HUES48 (cell line): ENCODE measurements around the gene USP7.
A peak's percentile ranks its signal among the peaks of the same experiment; 100 is the strongest.

Source experiments
- H3K27ac ChIP-seq: one replicate; pipeline ENCODE4 v1.7.0; 2013; ENCODE audit warnings: low read depth, low read length, inconsistent platforms
- H3K27me3 ChIP-seq: 2 replicates; pipeline ENCODE4 v1.6.1; 2013; ENCODE audit warnings: mild to moderate bottlenecking, low read length; ENCODE audit not compliant: control insufficient read depth, insufficient read depth
- H3K36me3 ChIP-seq: 2 replicates; pipeline ENCODE4 v1.6.1; 2013; ENCODE audit warnings: low read length; ENCODE audit not compliant: control insufficient read depth, insufficient read depth
- H3K4me1 ChIP-seq: 2 replicates; pipeline ENCODE4 v1.6.1; 2013; ENCODE audit warnings: mild to moderate bottlenecking, low read length; ENCODE audit not compliant: control insufficient read depth, insufficient read depth
- H3K4me3 ChIP-seq: 2 replicates; pipeline ENCODE4 v1.5.1; 2013; ENCODE audit warnings: mild to moderate bottlenecking, low read depth, low read length
- H3K9ac ChIP-seq: 2 replicates; pipeline ENCODE4 v1.6.1; 2013; ENCODE audit warnings: mild to moderate bottlenecking, low read depth, low read length, moderate library complexity
- H3K9me3 ChIP-seq: 2 replicates; pipeline ENCODE4 v1.6.1; 2013; ENCODE audit warnings: low read length; ENCODE audit not compliant: control insufficient read depth, insufficient read depth

The USP7 gene

DNA sequence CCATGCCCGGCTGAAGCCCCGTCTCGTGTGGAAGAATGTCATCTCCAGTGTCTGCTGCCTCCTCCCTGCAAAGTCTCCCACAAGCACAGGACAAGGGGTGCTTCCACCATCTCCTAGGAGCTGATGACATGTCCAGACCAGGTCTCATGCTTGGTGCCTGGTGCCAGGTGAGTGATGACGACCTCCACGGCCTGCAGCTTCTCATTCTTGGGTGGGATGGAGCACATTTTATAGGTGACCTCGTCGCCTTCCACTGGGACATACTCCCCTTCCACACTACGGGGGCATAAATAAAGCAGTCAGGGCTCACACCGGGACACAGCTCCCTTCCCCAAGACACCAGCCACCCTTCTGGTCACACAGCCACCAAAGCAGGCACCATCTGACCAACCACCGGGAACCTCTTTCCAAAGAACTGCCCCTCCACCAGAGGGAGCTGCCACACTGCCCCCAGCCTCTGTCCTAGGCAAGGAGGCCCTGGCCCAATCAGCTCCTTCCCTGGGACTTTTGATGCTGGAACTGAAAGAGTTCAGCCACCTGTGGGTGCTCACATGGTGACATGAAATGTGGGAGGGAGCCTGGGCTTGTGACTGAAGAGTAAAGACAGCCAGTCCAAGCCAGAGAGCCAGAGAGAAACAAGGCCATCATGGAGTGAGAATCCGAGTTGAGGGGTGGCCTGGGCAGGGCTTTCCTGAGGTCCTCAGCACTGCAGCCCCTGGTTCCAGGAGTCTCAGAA lies 108.5 kb downstream of the USP7 start:
- H3K36me3 ChIP-seq = peaks cover 84% of the 10 kb centered on the region
- H3K4me1 ChIP-seq = 0 out of 2 replicates have a peak, but pooled peaks cover 9% of the 10 kb centered on the region
- H3K9me3 ChIP-seq = no peaks in the 10 kb centered on the region
- H3K27me3 ChIP-seq = no peaks in the 10 kb centered on the region
- no peak overlapping the region for H3K4me3 ChIP-seq
- no peak overlapping the region for H3K27ac ChIP-seq
- no peak overlapping the region for H3K9ac ChIP-seq

DNA sequence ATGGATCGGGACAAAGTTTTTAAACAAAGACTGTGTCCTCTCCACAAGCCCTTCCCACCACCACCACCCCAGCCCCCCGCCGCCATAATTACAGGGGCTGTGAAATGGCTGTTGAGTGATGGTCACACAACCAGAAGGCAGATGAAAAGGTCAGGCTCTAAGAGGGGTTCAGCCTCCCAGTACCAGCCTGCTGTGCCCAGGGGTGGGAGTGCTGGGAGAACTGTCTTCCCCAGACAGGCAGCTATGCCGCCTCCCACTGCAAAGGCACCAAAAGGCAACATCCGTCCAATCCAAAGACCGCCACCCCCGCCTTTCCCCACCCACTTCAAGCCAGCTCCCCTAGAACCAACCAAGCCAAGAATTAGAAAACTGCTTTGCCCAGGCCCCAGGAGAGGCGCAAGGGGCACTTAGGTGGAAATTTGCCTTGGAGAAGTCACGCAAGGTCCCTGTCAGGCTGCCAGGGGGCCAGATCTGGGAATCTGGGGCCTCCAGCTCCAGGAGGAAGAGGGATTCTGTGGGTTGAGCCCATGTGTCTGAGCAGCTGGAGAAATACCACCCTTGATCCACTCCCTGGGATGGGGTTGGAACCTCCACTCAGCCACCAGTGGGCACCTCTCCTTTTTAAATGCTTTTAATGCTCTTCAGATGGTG lies 109.3 kb downstream of the USP7 start:
- peaks cover 87% of the 10 kb centered on the region for H3K36me3 ChIP-seq
- H3K27ac ChIP-seq = peak overlapping the region; percentile 23
- no peaks in the 10 kb centered on the region for H3K9me3 ChIP-seq
- H3K4me1 ChIP-seq = 0 out of 2 replicates have a peak, but pooled peaks cover 4% of the 10 kb centered on the region
- no peak overlapping the region for H3K9ac ChIP-seq
- no peak overlapping the region for H3K4me3 ChIP-seq
- H3K27me3 ChIP-seq = no peaks in the 10 kb centered on the region

DNA sequence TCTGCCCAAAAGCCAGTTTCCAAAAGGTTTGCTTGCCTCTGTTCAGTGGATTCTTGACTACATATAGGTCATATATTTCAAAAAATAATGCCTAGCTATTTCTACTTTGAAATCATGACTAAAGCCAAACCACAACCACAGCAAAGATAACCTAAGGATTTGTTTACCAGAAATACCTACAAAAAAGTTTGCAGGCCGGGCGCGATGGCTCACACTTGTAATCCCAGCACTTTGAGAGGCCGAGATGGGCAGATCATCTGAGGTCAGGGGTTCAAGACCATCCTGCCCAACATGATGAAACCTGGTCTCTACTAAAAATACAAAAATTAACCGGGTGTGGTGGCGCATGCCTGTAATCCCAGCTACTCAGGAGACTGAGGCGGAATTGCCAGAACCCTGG lies 110.1 kb downstream of the USP7 start:
- no peak overlapping the region for H3K9ac ChIP-seq
- peaks cover 87% of the 10 kb centered on the region for H3K36me3 ChIP-seq

GRCh38 chr16:8853150-8853549 lies 110.6 kb downstream of the USP7 start:
- Histone ChIP-seq H3K36me3 (peaks cover 87% of the 10 kb centered on the region), H3K4me1 (peaks cover 7% of the 10 kb centered on the region; the same call in 1 of the 2 replicates), H3K9ac (no peak overlapping the region), H3K27ac (peak overlapping the region; percentile 27), H3K9me3 (no peaks in the 10 kb centered on the region), H3K27me3 (no peaks in the 10 kb centered on the region), H3K4me3 (no peak overlapping the region)

More for the DNA sequence above, 110.1 kb downstream of the USP7 start:
- Histone ChIP-seq H3K27ac (no peak overlapping the region), H3K4me3 (no peak overlapping the region), H3K27me3 (no peaks in the 10 kb centered on the region), H3K9me3 (no peaks in the 10 kb centered on the region), H3K4me1 (peaks cover 7% of the 10 kb centered on the region; the same call in 1 of the 2 replicates)

GRCh38 chr16:8852534-8852933 lies 111.2 kb downstream of the USP7 start:
- Histone ChIP-seq H3K4me1 (peaks cover 7% of the 10 kb centered on the region; the same call in 1 of the 2 replicates), H3K9ac (no peak overlapping the region), H3K4me3 (no peak overlapping the region), H3K27me3 (no peaks in the 10 kb centered on the region), H3K27ac (peak overlapping the region; percentile 27), H3K9me3 (no peaks in the 10 kb centered on the region), H3K36me3 (peaks cover 89% of the 10 kb centered on the region)

- no peak overlapping the region for H3K9ac ChIP-seq
- H3K27me3 ChIP-seq = no peaks in the 10 kb centered on the region
- H3K36me3 ChIP-seq = peaks cover 91% of the 10 kb centered on the region
- no peak overlapping the region for H3K27ac ChIP-seq
- H3K4me3 ChIP-seq = no peak overlapping the region
- H3K9me3 ChIP-seq = no peaks in the 10 kb centered on the region
- peaks cover 7% of the 10 kb centered on the region; the same call in 1 of the 2 replicates for H3K4me1 ChIP-seq
Measured at GRCh38 chr16:8851761-8852403, 111.8 kb downstream of the USP7 start.

- H3K36me3 ChIP-seq = peaks cover 82% of the 10 kb centered on the region
- no peaks in the 10 kb centered on the region for H3K9me3 ChIP-seq
- no peak overlapping the region for H3K27ac ChIP-seq
- no peak overlapping the region for H3K9ac ChIP-seq
- H3K4me3 ChIP-seq = no peak overlapping the region
- H3K27me3 ChIP-seq = no peaks in the 10 kb centered on the region
- H3K4me1 ChIP-seq = peaks cover 7% of the 10 kb centered on the region; the same call in 1 of the 2 replicates
Measured at GRCh38 chr16:8850279-8850885, 113.3 kb downstream of the USP7 start.

- Histone ChIP-seq H3K27ac (peak overlapping the region; percentile 24), H3K4me1 (peaks cover 7% of the 10 kb centered on the region; the same call in 1 of the 2 replicates), H3K36me3 (peaks cover 73% of the 10 kb centered on the region), H3K27me3 (no peaks in the 10 kb centered on the region), H3K4me3 (no peak overlapping the region), H3K9me3 (no peaks in the 10 kb centered on the region), H3K9ac (no peak overlapping the region)
Measured at GRCh38 chr16:8849411-8850011, 114.2 kb downstream of the USP7 start.

DNA sequence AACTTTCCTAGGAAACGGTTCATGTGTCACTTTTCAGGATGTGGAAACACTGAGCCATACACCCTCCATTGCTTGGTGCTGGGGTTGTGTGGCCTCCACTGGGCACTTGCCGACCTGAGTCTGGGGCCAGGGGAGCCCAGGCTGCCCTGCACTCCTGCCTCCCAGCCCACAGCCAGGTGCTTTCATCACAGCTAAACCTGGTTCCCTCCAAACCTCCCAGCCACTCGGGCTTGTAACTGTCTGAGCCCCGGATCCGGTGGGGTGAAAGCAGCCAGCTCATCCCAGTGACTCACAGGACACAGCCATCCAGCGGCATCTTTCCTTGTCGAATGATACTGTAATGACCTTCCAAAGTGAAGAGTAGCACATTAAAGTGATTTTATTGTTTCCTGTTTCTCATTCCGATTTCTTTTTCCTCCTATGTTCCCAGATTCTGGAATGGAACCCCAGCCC lies 114.7 kb downstream of the USP7 start:
- no peak overlapping the region for H3K9ac ChIP-seq
- H3K27me3 ChIP-seq = no peaks in the 10 kb centered on the region
- peak overlapping the region; percentile 48 for H3K27ac ChIP-seq

DNA sequence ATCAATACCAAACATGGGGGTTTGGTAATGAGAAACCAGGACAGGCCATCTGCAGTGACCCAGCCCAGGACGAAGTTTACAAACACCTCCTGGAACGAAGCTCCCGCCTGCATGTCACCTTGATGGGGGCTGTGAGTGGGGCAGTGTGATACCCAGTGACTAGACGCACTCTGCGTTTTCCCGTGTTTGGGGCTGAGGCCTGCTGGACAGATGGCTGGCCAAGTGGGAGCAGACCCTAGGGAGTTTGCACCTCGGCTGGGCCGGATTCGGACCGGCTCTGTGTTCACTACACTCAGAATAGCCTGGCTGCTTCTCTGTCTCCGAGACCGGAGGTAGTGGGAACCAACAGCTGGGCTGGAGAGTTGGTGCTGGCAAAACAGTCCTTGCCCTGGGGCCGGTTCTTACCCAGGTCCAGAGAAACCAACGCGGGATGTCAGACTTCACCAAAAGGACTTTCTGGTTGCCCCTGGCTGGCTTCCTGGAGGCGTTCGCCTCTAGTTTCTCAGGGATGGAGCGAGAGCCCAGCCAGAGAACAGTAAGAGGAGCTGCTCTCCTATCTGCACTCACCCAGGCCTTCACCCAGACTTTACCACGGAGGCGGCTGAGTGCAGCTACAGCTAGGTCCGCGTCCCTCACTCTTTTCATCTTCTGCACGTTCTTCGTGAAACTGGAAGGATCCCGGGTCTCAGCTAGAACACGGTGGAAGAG lies 115.3 kb downstream of the USP7 start:
- Histone ChIP-seq H3K9me3 (no peaks in the 10 kb centered on the region), H3K9ac (no peak overlapping the region), H3K27me3 (no peaks in the 10 kb centered on the region), H3K4me3 (no peak overlapping the region), H3K36me3 (peaks cover 62% of the 10 kb centered on the region), H3K27ac (peak overlapping the region; percentile 48), H3K4me1 (peaks cover 4% of the 10 kb centered on the region; the same call in 1 of the 2 replicates)

More for the DNA sequence above, 114.7 kb downstream of the USP7 start:
- no peak overlapping the region for H3K4me3 ChIP-seq
- peaks cover 7% of the 10 kb centered on the region; the same call in 1 of the 2 replicates for H3K4me1 ChIP-seq
- H3K36me3 ChIP-seq = peaks cover 67% of the 10 kb centered on the region
- no peaks in the 10 kb centered on the region for H3K9me3 ChIP-seq
